Urinary bladder (tissue), 4 donors: ENCODE measurements around the gene AVEN. TPM values are rescaled to one million over a fixed set of nuclear protein-coding genes. Genes with fewer than 3 reads are reported as not detected.

Source experiments
- DNase-seq: peaks from one replicate; pipeline ENCODE4 v3.0.0-alpha.2; 2015; ENCODE audit errors: extremely low spot score
- H3K27ac ChIP-seq: one replicate; pipeline ENCODE4 v1.5.1; 2013; ENCODE audit warnings: low read depth, mild to moderate bottlenecking, moderate library complexity
- H3K36me3 ChIP-seq: one replicate; pipeline ENCODE4 v1.6.1; 2013; ENCODE audit warnings: mild to moderate bottlenecking, moderate library complexity; ENCODE audit not compliant: insufficient read depth
- H3K4me1 ChIP-seq: one replicate; pipeline ENCODE4 v1.6.1; 2013; ENCODE audit warnings: mild to moderate bottlenecking, moderate library complexity; ENCODE audit not compliant: insufficient read depth
- H3K4me3 ChIP-seq: one replicate; pipeline ENCODE4 v1.5.1; 2013; ENCODE audit warnings: low read depth, low read length
- WGBS: extraction: QIAGEN DNeasy Blood & Tissue Kit; methylation state at CpG from one replicate; pipeline ENCODE4 v1.1.7; 2013; 5-methylcytosine and 5-hydroxymethylcytosine counted together
- polyA plus RNA-seq: library from polyadenylated mRNA; stranded (reverse); fragments of 200-250 nt; gene quantifications from one replicate; pipeline ENCODE4 v1.2.3, GENCODE V29; 2013
- total RNA-seq: library from RNA; depleted of rRNA; stranded (reverse); fragments of >200 nt; gene quantifications from one replicate; pipeline ENCODE4 v1.2.3, GENCODE V29; 2014
- donor health status: healthy with polysubstance abuse.
- donor health status: healthy.

AVEN gene
- total and polyA plus RNA-seq, 2 donors, result 15.8 to 16.0 TPM

DNA sequence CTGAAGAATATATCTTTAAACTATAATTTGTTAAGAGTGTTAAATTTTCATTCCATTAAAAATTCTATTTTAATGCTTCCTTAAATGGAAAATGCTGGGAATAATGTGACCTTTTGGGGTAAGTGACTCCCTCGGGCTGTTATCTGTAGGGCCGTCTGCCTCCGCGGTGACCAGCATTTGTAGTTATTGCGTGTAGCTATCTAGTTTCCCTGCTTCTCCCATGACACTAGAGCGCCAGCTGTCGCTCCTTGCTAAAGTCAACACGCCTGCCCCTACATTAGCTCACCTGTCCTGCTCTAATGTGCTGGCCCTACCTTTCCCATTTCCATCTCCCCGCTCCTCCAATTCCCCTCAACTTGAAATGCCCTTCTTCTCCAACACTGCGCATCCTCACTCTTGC is 83.1 kb downstream of the AVEN start:
- 79% methylated on average over 10 of the region's 10 CpGs for WGBS
- H3K4me1 ChIP-seq, result no peaks in the 10 kb centered on the region
- DNase-seq, result no peak
- H3K36me3 ChIP-seq, result no peaks in the 10 kb centered on the region
- H3K4me3 ChIP-seq, result no peak overlapping the region
- no peak overlapping the region for H3K27ac ChIP-seq

- 70% methylated on average over 1 of the region's 1 CpG for WGBS
- no peak for DNase-seq
- Histone ChIP-seq H3K4me3 (no peak overlapping the region), H3K36me3 (no peaks in the 10 kb centered on the region), H3K27ac (no peak overlapping the region), H3K4me1 (no peaks in the 10 kb centered on the region)
Observed at GRCh38 chr15:33946152-33946551, 92.9 kb downstream of the AVEN start.

GRCh38 chr15:33941279-33942063 is 97.5 kb downstream of the AVEN start:
- Histone ChIP-seq H3K4me1 (no peaks in the 10 kb centered on the region), H3K27ac (no peak overlapping the region), H3K4me3 (no peak overlapping the region), H3K36me3 (no peaks in the 10 kb centered on the region)
- no peak for DNase-seq
- 79% methylated on average over 4 of the region's 4 CpGs for WGBS

DNA sequence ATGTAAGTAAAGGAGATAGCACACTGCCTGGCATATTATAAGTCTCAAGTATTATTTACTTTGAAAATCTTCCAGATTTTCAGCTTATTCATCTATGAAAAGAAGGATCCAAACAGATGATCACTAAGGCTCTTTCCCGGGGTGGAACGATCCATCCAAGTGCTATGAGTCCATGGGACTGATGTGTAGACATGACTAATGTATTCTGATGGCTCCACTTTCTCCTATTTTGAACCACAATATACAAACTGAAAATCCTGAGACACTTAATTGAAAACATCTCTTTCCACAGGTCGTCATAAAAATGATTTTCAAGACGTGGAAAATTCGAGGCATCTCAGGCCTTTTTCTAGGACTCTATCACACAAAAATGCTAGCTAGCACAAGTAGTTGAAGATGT is 104.1 kb downstream of the AVEN start:
- WGBS, result 86% methylated on average over 5 of the region's 5 CpGs

GRCh38 chr15:33934396-33934795 is 104.6 kb downstream of the AVEN start:
- DNase-seq, result no peak
- 69% methylated on average over 3 of the region's 3 CpGs for WGBS
- Histone ChIP-seq H3K36me3 (no peaks in the 10 kb centered on the region), H3K4me3 (no peak overlapping the region), H3K27ac (no peak overlapping the region), H3K4me1 (no peaks in the 10 kb centered on the region)

More for the DNA sequence above, 104.1 kb downstream of the AVEN start:
- Histone ChIP-seq H3K4me3 (no peak overlapping the region), H3K36me3 (no peaks in the 10 kb centered on the region), H3K4me1 (no peaks in the 10 kb centered on the region), H3K27ac (no peak overlapping the region)
- DNase-seq, result no peak

- no peak overlapping the region for H3K4me3 ChIP-seq
- H3K36me3 ChIP-seq, result no peaks in the 10 kb centered on the region
- DNase-seq, result peak; percentile 4
- H3K27ac ChIP-seq, result no peak overlapping the region
- H3K4me1 ChIP-seq, result no peaks in the 10 kb centered on the region
- 99% methylated on average over 2 of the region's 2 CpGs for WGBS
Observed at GRCh38 chr15:33932734-33933133, 106.3 kb downstream of the AVEN start.

- H3K4me1 ChIP-seq, result no peaks in the 10 kb centered on the region
- no peak for DNase-seq
- H3K4me3 ChIP-seq, result no peak overlapping the region
- no peaks in the 10 kb centered on the region for H3K36me3 ChIP-seq
- no peak overlapping the region for H3K27ac ChIP-seq
- 76% methylated on average over 4 of the region's 4 CpGs for WGBS
Observed at GRCh38 chr15:33926260-33926659, 112.7 kb downstream of the AVEN start.

DNA sequence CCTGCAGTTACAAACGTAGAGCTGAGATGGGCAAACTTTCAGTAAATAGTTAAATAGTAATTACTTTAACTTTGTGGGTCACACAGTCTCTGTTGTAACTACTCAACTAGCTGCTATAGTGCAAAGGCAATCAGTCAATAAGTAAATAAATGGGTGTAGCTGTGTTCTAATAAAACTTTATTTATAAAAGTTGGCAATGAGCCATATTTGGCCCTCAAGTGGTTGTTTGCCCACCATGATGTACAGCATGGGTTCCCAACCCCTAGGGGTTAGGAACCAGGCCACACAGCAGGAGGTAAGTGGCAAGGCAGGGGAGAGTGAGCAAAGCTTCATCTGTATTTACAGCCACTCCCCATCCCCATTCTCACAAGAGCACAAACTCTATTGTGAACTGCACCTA is 115.6 kb downstream of the AVEN start:
- Histone ChIP-seq H3K4me3 (no peak overlapping the region), H3K36me3 (no peaks in the 10 kb centered on the region), H3K27ac (no peak overlapping the region), H3K4me1 (no peaks in the 10 kb centered on the region)
- WGBS, result 95% methylated on average over 1 of the region's 1 CpG
- DNase-seq, result no peak

DNA sequence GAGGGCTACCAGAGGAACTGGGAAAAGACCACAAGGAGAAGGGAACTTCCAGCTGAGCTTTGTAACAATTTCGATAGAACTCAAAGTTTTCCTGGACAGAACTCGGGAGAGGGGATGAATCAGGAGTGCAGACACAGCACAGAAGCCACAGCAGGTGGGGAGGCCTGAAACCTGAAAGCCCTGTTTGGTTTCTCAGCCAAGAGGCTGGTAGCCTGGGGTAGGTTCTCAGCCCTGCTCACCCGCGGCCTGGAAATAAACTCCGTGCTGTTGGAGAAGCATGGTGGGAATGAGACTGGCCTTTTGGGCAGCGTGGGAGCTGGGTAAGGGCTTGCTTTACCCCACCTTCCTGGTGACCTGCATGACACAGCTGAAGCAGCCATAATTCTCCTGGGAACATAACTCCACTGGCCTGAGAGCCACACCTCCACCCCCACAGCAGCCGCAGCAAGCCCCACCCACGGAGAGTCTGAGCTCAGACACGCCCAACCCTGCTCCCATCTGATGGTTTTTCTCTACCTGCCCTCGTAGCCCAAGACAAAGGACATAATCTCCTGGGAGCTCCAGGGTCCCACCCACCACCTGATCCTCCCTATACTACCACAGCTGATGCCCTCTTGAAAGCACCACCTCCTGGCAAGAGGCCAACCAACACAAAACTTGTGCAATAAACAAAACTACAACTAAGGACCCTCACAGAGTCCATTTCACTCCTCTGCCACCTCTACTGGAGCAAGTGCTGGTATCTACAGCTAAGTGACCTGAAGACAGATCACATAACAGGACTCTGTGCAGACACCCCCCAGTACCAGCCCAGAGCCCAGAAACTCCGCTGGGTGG is 123.2 kb downstream of the AVEN start:
- no peak overlapping the region for H3K27ac ChIP-seq
- DNase-seq, result no peak
- H3K4me1 ChIP-seq, result no peaks in the 10 kb centered on the region
- H3K4me3 ChIP-seq, result no peak overlapping the region
- WGBS, result 79% methylated on average over 11 of the region's 11 CpGs
- no peaks in the 10 kb centered on the region for H3K36me3 ChIP-seq

DNA sequence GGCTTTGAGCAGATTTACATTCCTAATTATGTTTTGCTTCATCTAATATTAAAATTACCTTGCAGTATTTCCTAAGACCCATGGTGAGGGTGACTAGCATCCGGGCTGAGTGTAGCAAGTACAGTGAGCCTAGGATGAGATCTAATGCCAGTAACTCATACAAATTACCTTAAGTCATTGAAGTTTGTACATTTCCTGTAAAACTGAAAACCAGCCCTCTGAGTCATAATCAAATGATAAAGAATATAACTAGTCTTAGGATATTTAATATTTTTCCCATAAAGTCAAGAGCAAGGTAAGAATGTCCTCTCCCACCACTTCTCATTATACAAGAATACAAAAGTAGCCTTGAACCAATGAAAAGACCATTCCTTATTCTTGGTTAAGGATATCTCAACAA is 125.5 kb downstream of the AVEN start:
- DNase-seq, result no peak

GRCh38 chr15:33912326-33912725 is 126.7 kb downstream of the AVEN start:
- Histone ChIP-seq H3K36me3 (no peaks in the 10 kb centered on the region), H3K4me1 (no peaks in the 10 kb centered on the region), H3K4me3 (no peak overlapping the region), H3K27ac (no peak overlapping the region)
- DNase-seq, result no peak

More for the DNA sequence above, 125.5 kb downstream of the AVEN start:
- no peaks in the 10 kb centered on the region for H3K4me1 ChIP-seq
- H3K27ac ChIP-seq, result no peak overlapping the region
- WGBS, result 91% methylated on average over 1 of the region's 1 CpG
- no peak overlapping the region for H3K4me3 ChIP-seq
- H3K36me3 ChIP-seq, result no peaks in the 10 kb centered on the region

DNA sequence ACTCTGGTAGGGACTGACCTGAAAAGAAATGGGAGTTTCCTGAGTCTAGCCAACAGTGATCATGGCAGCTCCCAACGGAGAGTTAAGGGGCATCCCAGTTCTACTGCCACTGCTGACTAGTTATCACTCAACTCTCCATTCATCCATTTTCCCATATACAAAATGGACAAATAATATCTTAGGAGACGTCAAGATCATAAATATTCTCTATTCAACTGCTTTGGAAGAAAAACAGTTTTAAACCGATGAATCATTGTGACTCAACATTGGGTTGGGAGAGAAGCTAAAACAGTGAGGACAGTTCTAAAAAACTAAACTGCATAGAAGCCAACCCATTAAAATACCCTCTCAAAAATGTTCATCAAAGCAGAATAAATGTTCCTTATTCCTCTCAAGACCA is 128.3 kb downstream of the AVEN start:
- DNase-seq, result no peak
- Histone ChIP-seq H3K36me3 (no peaks in the 10 kb centered on the region), H3K27ac (no peak overlapping the region), H3K4me3 (no peak overlapping the region), H3K4me1 (no peaks in the 10 kb centered on the region)
- 89% methylated on average over 3 of the region's 3 CpGs for WGBS

GRCh38 chr15:33908406-33908805 is 130.6 kb downstream of the AVEN start:
- Histone ChIP-seq H3K4me1 (no peaks in the 10 kb centered on the region), H3K4me3 (no peak overlapping the region), H3K27ac (no peak overlapping the region), H3K36me3 (no peaks in the 10 kb centered on the region)
- 77% methylated on average over 3 of the region's 3 CpGs for WGBS
- DNase-seq, result no peak

- Histone ChIP-seq H3K4me3 (no peak overlapping the region), H3K4me1 (no peaks in the 10 kb centered on the region), H3K36me3 (no peaks in the 10 kb centered on the region), H3K27ac (no peak overlapping the region)
- no peak for DNase-seq
Observed at GRCh38 chr15:33907326-33907725, 131.7 kb downstream of the AVEN start.
